ENCODE results near the gene ANO4.

ANO4 gene

DNA sequence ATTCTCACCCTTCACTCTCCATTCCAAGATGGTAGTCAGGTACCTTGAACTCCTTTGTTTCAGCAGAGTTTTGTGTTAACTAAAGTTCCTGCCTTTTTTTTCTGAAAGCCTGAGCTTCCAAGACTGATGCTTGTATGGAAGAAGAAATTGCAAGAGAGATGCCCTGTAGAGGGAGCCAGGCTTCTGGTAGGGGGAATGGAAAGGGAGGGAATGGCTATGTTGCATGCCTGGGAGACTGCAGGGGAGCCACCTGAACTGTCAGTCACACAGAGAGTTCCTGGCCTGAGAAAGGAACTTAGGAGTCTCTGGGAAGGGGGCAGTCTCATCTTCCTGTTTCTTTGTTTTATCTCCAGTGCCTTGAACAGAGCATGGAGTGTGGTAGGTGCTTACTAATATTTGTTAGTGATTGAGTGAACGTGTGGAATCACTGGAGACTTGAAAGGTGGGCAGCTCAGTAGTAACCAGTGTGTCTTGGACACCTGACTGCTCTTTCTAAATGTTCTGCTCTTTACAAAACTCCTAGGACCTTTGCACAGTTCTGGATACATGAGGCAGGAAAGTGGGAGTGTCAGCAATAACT lies 132.2 kb downstream of the ANO4 start:
- TF ChIP-seq ZNF654 (tag by site-specific recombination; IDR thresholded peaks at IDR 0.05; ENCODE audit: low read depth), result peak; percentile 33
- no peak for TF ChIP-seq MEIS1 (CRISPR knock-in tag; IDR thresholded peaks at IDR 0.05; ENCODE audit: borderline replicate concordance)
- POLR2A ChIA-PET, result interaction anchor here (0.7 kb wide), 1 partner anchor 140 kb away, joined by 4 read pairs; no protein-coding TSS in a partner anchor
- no peaks in the 10 kb centered on the region for H3K36me3 ChIP-seq (ENCODE audit: control insufficient read depth in 2 of 2, insufficient read depth in 1 of 2, low read length in 2 of 2)
- H3K27ac ChIP-seq (ENCODE audit: extremely low read depth, low read depth, low read length), result no peak overlapping the region
- H3K4me1 ChIP-seq (ENCODE audit: control insufficient read depth, insufficient read depth, low read length), result no peaks in the 10 kb centered on the region
- CTCF ChIA-PET, result interaction anchor here (0.6 to 1.2 kb wide), 7 partner anchors 9 to 111 kb away, joined by 3 to 6 read pairs (median 4); no protein-coding TSS in a partner anchor
- H3K4me3 ChIP-seq (ENCODE audit: low read depth, low read length), result no peak overlapping the region
- H3K9me3 ChIP-seq (ENCODE audit: control insufficient read depth, insufficient read depth, low read depth, low read length), result no peaks in the 10 kb centered on the region

DNA sequence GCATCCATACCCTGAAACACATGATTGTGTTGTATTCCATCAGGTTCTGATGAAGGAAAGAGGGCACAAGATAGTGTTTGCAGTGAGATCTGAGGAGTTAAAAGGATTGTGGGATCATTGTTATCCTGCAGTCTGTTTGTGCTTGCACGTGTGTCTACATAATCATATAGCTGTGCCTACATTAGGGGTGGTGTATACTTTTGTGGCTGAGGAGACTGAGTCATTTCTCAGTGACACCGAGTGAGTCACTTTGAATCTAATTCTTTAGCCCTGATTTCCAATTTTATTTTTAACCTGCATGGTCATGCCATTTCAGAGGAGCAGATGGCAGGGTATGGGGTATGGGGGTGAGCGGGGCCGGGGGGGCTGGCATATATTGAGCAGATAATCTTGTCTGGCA lies 133.2 kb downstream of the ANO4 start:
- H3K4me3 ChIP-seq (ENCODE audit: low read depth, low read length), result no peak overlapping the region
- no peaks in the 10 kb centered on the region for H3K36me3 ChIP-seq (ENCODE audit: control insufficient read depth in 2 of 2, insufficient read depth in 1 of 2, low read length in 2 of 2)
- CTCF ChIA-PET, result interaction anchor here (1.0 to 1.1 kb wide), 2 partner anchors 13 to 100 kb away, joined by 3 read pairs; no protein-coding TSS in a partner anchor
- no peaks in the 10 kb centered on the region for H3K9me3 ChIP-seq (ENCODE audit: control insufficient read depth, insufficient read depth, low read depth, low read length)
- no peaks in the 10 kb centered on the region for H3K4me1 ChIP-seq (ENCODE audit: control insufficient read depth, insufficient read depth, low read length)
- POLR2A ChIA-PET, result no interaction called here
- no peak overlapping the region for H3K27ac ChIP-seq (ENCODE audit: extremely low read depth, low read depth, low read length)
- TF ChIP-seq, protein P1, sequence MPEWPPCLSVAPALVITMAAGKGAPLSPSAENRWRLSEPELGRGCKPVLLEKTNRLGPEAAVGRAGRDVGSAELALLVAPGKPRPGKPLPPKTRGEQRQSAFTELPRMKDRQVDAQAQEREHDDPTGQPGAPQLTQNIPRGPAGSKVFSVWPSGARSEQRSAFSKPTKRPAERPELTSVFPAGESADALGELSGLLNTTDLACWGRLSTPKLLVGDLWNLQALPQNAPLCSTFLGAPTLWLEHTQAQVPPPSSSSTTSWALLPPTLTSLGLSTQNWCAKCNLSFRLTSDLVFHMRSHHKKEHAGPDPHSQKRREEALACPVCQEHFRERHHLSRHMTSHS (tag by site-specific recombination; IDR thresholded peaks at IDR 0.05), result no peak
- TF ChIP-seq, protein P2, sequence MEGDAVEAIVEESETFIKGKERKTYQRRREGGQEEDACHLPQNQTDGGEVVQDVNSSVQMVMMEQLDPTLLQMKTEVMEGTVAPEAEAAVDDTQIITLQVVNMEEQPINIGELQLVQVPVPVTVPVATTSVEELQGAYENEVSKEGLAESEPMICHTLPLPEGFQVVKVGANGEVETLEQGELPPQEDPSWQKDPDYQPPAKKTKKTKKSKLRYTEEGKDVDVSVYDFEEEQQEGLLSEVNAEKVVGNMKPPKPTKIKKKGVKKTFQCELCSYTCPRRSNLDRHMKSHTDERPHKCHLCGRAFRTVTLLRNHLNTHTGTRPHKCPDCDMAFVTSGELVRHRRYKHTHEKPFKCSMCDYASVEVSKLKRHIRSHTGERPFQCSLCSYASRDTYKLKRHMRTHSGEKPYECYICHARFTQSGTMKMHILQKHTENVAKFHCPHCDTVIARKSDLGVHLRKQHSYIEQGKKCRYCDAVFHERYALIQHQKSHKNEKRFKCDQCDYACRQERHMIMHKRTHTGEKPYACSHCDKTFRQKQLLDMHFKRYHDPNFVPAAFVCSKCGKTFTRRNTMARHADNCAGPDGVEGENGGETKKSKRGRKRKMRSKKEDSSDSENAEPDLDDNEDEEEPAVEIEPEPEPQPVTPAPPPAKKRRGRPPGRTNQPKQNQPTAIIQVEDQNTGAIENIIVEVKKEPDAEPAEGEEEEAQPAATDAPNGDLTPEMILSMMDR (tag by site-specific recombination; IDR thresholded peaks at IDR 0.05), result no peak
- TF ChIP-seq, protein P3, sequence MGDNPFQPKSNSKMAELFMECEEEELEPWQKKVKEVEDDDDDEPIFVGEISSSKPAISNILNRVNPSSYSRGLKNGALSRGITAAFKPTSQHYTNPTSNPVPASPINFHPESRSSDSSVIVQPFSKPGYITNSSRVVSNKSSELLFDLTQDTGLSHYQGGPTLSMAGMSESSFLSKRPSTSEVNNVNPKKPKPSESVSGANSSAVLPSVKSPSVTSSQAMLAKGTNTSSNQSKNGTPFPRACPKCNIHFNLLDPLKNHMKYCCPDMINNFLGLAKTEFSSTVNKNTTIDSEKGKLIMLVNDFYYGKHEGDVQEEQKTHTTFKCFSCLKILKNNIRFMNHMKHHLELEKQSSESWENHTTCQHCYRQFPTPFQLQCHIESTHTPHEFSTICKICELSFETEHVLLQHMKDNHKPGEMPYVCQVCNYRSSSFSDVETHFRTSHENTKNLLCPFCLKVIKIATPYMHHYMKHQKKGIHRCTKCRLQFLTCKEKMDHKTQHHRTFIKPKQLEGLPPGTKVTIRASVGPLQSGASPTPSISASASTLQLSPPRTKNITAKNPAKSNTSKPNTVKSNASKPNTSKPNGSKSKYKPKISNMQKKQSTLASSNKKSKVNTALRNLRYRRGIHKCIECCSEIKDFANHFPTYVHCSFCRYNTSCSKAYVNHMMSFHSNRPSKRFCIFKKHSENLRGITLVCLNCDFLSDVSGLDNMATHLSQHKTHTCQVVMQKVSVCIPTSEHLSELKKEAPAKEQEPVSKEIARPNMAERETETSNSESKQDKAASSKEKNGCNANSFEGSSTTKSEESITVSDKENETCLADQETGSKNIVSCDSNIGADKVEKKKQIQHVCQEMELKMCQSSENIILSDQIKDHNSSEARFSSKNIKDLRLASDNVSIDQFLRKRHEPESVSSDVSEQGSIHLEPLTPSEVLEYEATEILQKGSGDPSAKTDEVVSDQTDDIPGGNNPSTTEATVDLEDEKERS (tag by site-specific recombination; IDR thresholded peaks at IDR 0.05), result no peak
- TF ChIP-seq, protein P4, sequence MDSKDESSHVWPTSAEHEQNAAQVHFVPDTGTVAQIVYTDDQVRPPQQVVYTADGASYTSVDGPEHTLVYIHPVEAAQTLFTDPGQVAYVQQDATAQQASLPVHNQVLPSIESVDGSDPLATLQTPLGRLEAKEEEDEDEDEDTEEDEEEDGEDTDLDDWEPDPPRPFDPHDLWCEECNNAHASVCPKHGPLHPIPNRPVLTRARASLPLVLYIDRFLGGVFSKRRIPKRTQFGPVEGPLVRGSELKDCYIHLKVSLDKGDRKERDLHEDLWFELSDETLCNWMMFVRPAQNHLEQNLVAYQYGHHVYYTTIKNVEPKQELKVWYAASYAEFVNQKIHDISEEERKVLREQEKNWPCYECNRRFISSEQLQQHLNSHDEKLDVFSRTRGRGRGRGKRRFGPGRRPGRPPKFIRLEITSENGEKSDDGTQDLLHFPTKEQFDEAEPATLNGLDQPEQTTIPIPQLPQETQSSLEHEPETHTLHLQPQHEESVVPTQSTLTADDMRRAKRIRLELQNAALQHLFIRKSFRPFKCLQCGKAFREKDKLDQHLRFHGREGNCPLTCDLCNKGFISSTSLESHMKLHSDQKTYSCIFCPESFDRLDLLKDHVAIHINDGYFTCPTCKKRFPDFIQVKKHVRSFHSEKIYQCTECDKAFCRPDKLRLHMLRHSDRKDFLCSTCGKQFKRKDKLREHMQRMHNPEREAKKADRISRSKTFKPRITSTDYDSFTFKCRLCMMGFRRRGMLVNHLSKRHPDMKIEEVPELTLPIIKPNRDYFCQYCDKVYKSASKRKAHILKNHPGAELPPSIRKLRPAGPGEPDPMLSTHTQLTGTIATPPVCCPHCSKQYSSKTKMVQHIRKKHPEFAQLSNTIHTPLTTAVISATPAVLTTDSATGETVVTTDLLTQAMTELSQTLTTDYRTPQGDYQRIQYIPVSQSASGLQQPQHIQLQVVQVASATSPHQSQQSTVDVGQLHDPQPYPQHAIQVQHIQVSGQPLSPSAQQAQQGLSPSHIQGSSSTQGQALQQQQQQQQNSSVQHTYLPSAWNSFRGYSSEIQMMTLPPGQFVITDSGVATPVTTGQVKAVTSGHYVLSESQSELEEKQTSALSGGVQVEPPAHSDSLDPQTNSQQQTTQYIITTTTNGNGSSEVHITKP (tag by site-specific recombination; IDR thresholded peaks at IDR 0.05), result no peak
- TF ChIP-seq ZNF302 (tag by site-specific recombination; IDR thresholded peaks at IDR 0.05; ENCODE audit: low read depth) (no peak), ZBTB21 (tag by site-specific recombination; IDR thresholded peaks at IDR 0.05) (no peak), ZNF529 (tag by site-specific recombination; IDR thresholded peaks at IDR 0.05; ENCODE audit: insufficient replicate concordance) (no peak), ZNF433 (tag by site-specific recombination; IDR thresholded peaks at IDR 0.05; ENCODE audit: low read depth) (no peak), ZNF221 (tag by site-specific recombination; IDR thresholded peaks at IDR 0.05; ENCODE audit: borderline replicate concordance) (no peak), GLIS1 (tag by site-specific recombination; IDR thresholded peaks at IDR 0.05) (no peak)
- TF ChIP-seq, protein P5, sequence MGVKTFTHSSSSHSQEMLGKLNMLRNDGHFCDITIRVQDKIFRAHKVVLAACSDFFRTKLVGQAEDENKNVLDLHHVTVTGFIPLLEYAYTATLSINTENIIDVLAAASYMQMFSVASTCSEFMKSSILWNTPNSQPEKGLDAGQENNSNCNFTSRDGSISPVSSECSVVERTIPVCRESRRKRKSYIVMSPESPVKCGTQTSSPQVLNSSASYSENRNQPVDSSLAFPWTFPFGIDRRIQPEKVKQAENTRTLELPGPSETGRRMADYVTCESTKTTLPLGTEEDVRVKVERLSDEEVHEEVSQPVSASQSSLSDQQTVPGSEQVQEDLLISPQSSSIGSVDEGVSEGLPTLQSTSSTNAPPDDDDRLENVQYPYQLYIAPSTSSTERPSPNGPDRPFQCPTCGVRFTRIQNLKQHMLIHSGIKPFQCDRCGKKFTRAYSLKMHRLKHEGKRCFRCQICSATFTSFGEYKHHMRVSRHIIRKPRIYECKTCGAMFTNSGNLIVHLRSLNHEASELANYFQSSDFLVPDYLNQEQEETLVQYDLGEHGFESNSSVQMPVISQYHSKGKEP (tag by site-specific recombination; IDR thresholded peaks at IDR 0.05), result no peak
- TF ChIP-seq, protein P6, sequence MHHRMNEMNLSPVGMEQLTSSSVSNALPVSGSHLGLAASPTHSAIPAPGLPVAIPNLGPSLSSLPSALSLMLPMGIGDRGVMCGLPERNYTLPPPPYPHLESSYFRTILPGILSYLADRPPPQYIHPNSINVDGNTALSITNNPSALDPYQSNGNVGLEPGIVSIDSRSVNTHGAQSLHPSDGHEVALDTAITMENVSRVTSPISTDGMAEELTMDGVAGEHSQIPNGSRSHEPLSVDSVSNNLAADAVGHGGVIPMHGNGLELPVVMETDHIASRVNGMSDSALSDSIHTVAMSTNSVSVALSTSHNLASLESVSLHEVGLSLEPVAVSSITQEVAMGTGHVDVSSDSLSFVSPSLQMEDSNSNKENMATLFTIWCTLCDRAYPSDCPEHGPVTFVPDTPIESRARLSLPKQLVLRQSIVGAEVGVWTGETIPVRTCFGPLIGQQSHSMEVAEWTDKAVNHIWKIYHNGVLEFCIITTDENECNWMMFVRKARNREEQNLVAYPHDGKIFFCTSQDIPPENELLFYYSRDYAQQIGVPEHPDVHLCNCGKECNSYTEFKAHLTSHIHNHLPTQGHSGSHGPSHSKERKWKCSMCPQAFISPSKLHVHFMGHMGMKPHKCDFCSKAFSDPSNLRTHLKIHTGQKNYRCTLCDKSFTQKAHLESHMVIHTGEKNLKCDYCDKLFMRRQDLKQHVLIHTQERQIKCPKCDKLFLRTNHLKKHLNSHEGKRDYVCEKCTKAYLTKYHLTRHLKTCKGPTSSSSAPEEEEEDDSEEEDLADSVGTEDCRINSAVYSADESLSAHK (tag by site-specific recombination; IDR thresholded peaks at IDR 0.05), result no peak
- TF ChIP-seq, protein P7, sequence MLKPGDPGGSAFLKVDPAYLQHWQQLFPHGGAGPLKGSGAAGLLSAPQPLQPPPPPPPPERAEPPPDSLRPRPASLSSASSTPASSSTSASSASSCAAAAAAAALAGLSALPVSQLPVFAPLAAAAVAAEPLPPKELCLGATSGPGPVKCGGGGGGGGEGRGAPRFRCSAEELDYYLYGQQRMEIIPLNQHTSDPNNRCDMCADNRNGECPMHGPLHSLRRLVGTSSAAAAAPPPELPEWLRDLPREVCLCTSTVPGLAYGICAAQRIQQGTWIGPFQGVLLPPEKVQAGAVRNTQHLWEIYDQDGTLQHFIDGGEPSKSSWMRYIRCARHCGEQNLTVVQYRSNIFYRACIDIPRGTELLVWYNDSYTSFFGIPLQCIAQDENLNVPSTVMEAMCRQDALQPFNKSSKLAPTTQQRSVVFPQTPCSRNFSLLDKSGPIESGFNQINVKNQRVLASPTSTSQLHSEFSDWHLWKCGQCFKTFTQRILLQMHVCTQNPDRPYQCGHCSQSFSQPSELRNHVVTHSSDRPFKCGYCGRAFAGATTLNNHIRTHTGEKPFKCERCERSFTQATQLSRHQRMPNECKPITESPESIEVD (tag by site-specific recombination; IDR thresholded peaks at IDR 0.05), result no peak

Measured in HEK293 (cell line).